ENCODE results near the gene UNC13A. TPM values are rescaled to one million over a fixed set of nuclear protein-coding genes. Genes with fewer than 3 reads are reported as not detected.

UNC13A gene
- total RNA-seq, 1 experiment from 2014 or later = 22.2 TPM

DNA sequence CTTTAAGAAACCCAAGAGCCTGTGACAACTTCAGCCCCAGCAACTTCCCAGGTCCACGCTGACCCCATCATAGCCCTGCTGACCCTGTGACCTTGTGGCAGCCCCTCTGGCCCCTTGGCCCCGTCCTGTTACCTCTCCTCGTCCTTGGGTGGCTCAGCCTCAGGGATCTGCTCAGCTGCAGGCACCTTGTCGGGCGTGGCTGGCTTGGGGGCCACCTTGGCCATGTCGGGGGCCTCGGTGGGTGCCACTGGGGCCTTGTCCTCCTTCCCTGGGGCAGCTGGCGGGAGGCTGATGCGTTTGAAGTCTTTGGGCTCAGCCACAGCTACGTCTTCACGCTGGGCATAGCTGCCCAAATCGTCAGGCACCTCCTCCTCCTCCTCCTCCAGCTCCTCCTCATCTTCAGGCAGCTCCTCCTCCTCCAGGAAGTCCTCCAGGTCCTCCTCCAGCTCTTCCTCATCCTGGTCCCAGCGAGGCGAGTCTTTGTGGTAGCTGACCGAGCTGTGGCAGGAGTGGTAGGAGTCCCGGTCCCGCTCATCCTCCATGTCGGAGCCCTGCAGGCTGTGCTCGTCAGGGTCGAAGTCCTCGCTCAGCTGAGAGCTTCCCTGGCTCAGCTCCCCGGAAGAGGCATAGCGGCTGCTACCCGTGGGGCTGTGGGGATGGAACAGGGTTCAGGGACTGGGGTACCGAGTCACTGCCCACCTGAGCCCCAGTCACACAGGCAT, 32.2 kb downstream of the UNC13A start:
- Histone ChIP-seq H4K91ac (ENCODE audit: insufficient read length, low read depth, low read length) (no peak overlapping the region), H3K4me1 (ENCODE audit: insufficient read depth, low read length) (no peaks in the 10 kb centered on the region), H2BK12ac (ENCODE audit: insufficient read length, low read depth, low read length) (no peak overlapping the region), H2BK20ac (ENCODE audit: low read depth, low read length, poor library complexity, severe bottlenecking) (no peak overlapping the region), H2BK120ac (ENCODE audit: low read depth, low read length, poor library complexity, severe bottlenecking) (no peak overlapping the region), H3K79me1 (ENCODE audit: insufficient read depth, low read depth, low read length, poor library complexity, severe bottlenecking) (no peaks in the 10 kb centered on the region), H3K27ac (ENCODE audit: insufficient read length, low read depth, low read length) (no peak overlapping the region), H3T11ph (ENCODE audit: low read length) (no peak overlapping the region), H4K8ac (replicated peaks; ENCODE audit: insufficient read length, low read depth, low read length) (no peak overlapping the region), H3K18ac (ENCODE audit: insufficient read length, low read depth, low read length) (no peak overlapping the region), H3K79me2 (ENCODE audit: insufficient read depth, low read length) (no peaks in the 10 kb centered on the region; the same call in 1 of the 2 replicates), H3K23ac (ENCODE audit: insufficient read length, low read depth, low read length) (no peak overlapping the region), H2AK5ac (ENCODE audit: insufficient read length, low read length) (no peak overlapping the region), H3K9me3 (ENCODE audit: control insufficient read depth, low read depth, low read length) (no peaks in the 10 kb centered on the region), H3K14ac (ENCODE audit: insufficient read depth, low read length) (no peak overlapping the region), H3K27me3 (ENCODE audit: insufficient read depth, low read length) (no peaks in the 10 kb centered on the region), H2BK5ac (ENCODE audit: insufficient read length, low read length) (no peak overlapping the region), H4K5ac (ENCODE audit: insufficient read length, low read depth, low read length) (no peak overlapping the region), H2BK15ac (ENCODE audit: low read depth, low read length) (no peak overlapping the region), H3K4me2 (ENCODE audit: insufficient read depth, insufficient read length, low read length) (no peak overlapping the region), H3K4ac (ENCODE audit: low read depth, low read length) (no peak overlapping the region), H2AFZ (ENCODE audit: low read length) (no peak overlapping the region), H3K23me2 (ENCODE audit: insufficient read length, low read depth, low read length, poor library complexity, severe bottlenecking) (no peaks in the 10 kb centered on the region), H3K56ac (ENCODE audit: insufficient read length, low read depth, low read length) (no peak overlapping the region), H4K20me1 (ENCODE audit: control insufficient read depth, insufficient read depth, insufficient read length) (no peaks in the 10 kb centered on the region), H3K9ac (ENCODE audit: extremely low read depth, insufficient read length, low read length) (no peak overlapping the region)
- WGBS (ENCODE audit: extremely low coverage, insufficient read length, low lambda C conversion rate) = no CpG with 5 or more reads among the region's 25 CpGs
- TF ChIP-seq CTCF (conservative IDR thresholded peaks at IDR 0.05) = no peak
- Mint-ChIP-seq H3K4me3 (no peak overlapping the region), H3K27ac (peak overlapping the region in 2 of 3 experiments; percentile 62 to 94; a peak in 2 of 7 replicates), H3K36me3 (ENCODE audit: insufficient read depth in 1 of 3, low read depth in 3 of 3) (peaks cover 45 to 49% (median 46%) of the 10 kb centered on the region in 3 experiments), H3K4me1 (peaks cover 9 to 13% of the 10 kb centered on the region in 2 experiments), H3K27me3 (ENCODE audit: low read depth) (no peaks in the 10 kb centered on the region), H3K9me3 (peaks cover 0 to 3% of the 10 kb centered on the region in 2 experiments; a peak in 3 of 5 replicates)
- no peak for DNase-seq

Measured in H9 (cell line).